OCI-LY7 (cell line): ENCODE results near the gene ARHGAP30. TPM values are rescaled to one million over a fixed set of nuclear protein-coding genes. Genes with fewer than 3 reads are reported as not detected.

Experiments used
- BruUV-seq: library from RNA; stranded (reverse); fragments of 400-500 nt; replicated peaks from 2 replicates; lab custom pipeline; 2021; lab: Mats Ljungman, UMichigan
- CTCF ChIA-PET: fragments of 300-600 bp; sonication (Branson Sonifier 250); formaldehyde crosslinking; loops from one replicate; lab custom pipeline; 2022; ENCODE audit warnings: antibody characterized with exemption; ENCODE audit not compliant: unreplicated experiment; lab: Charles Lee
- POLR2A ChIA-PET: fragments of 300-600 bp; sonication (Branson Sonifier 250); formaldehyde crosslinking; loops from one replicate; lab custom pipeline; 2022; ENCODE audit warnings: antibody characterized with exemption; lab: Charles Lee
- DNase-seq: peaks from one replicate; pipeline ENCODE4 v3.0.0-alpha.2; 2015; ENCODE audit warnings: low spot score
- H2AFZ ChIP-seq: fragments of 200-600 bp; sonication (generic), shearing (Covaris generic); 2 replicates; pipeline ENCODE4 v1.6.1; 2014; ENCODE audit warnings: mild to moderate bottlenecking, antibody characterized with exemption, low read length, moderate library complexity
- H3K27ac ChIP-seq: fragments of 200-600 bp; sonication (generic); 2 replicates; pipeline ENCODE4 v1.5.1; 2014; ENCODE audit warnings: mixed run types, low read depth, mild to moderate bottlenecking, moderate library complexity, low read length, inconsistent platforms; ENCODE audit not compliant: poor library complexity, severe bottlenecking
- H3K36me3 ChIP-seq: fragments of 200-600 bp; sonication (generic); 2 replicates; pipeline ENCODE4 v1.6.1; 2014; ENCODE audit warnings: mild to moderate bottlenecking, antibody characterized with exemption, low read length, moderate library complexity, mixed read lengths; ENCODE audit not compliant: insufficient read depth
- H3K4me1 ChIP-seq: fragments of 200-600 bp; sonication (generic); 2 replicates; pipeline ENCODE4 v1.5.1; 2014; ENCODE audit warnings: mild to moderate bottlenecking, low read length; ENCODE audit not compliant: insufficient read depth, poor library complexity, severe bottlenecking
- H3K4me2 ChIP-seq: fragments of 200-600 bp; sonication (generic); 2 replicates; pipeline ENCODE4 v1.6.1; 2014; ENCODE audit warnings: mild to moderate bottlenecking, low read length
- H3K4me3 ChIP-seq: fragments of 200-600 bp; sonication (generic); 2 replicates; pipeline ENCODE4 v1.5.1; 2014; ENCODE audit warnings: mild to moderate bottlenecking, low read depth, low read length; ENCODE audit not compliant: poor library complexity, severe bottlenecking
- H3K79me2 ChIP-seq: fragments of 200-600 bp; sonication (generic); 2 replicates; pipeline ENCODE4 v1.6.1; 2016; ENCODE audit warnings: low read depth, mild to moderate bottlenecking, low read length, moderate library complexity, mixed read lengths; ENCODE audit not compliant: insufficient read depth
- H3K9me2 ChIP-seq: fragments of 200-600 bp; sonication (generic); 2 replicates; pipeline ENCODE4 v1.6.1; 2016; ENCODE audit warnings: mild to moderate bottlenecking, low read length, mixed read lengths; ENCODE audit not compliant: insufficient read depth
- H3K9me3 ChIP-seq: fragments of 200-600 bp; sonication (generic); 2 replicates; pipeline ENCODE4 v1.6.1; 2014; ENCODE audit warnings: mild to moderate bottlenecking, mixed run types, low read length, mixed read lengths
- H4K20me1 ChIP-seq: fragments of 200-600 bp; sonication (generic); 2 replicates; pipeline ENCODE4 v1.6.1; 2014; ENCODE audit warnings: mild to moderate bottlenecking, antibody characterized with exemption, low read length, moderate library complexity, mixed read lengths; ENCODE audit not compliant: insufficient read depth
- CTCF ChIP-seq: fragments of 200-600 bp; sonication (generic); conservative IDR thresholded peaks from 2 replicates; pipeline ENCODE4 v1.5.1; 2014; ENCODE audit warnings: mild to moderate bottlenecking, antibody characterized with exemption, low read length, moderate library complexity, mixed read lengths
- EZH2phosphoT487 ChIP-seq: fragments of 200-600 bp; sonication (generic); IDR thresholded peaks from 2 replicates; pipeline ENCODE4 v1.6.1; 2018; ENCODE audit warnings: low read depth, borderline replicate concordance, mild to moderate bottlenecking, mixed run types, antibody characterized with exemption, low read length, moderate library complexity, mixed read lengths
- intact Hi-C: fragments of 100-400 bp; cut with micrococcal nuclease; formaldehyde crosslinking; loops from one replicate; pipeline ENCODE4 v1.10.0; 2022; ENCODE audit not compliant: unreplicated experiment
- total RNA-seq, 2 experiments: library from RNA; depleted of rRNA in 1 of 2; stranded (reverse); fragments of >200 nt in 1 of 2; shearing (Covaris generic) in 1 of 2; gene quantifications; 2 replicates each; pipeline ENCODE4 v1.2.3, GENCODE V29; 2014 to 2022

ARHGAP30 gene
- total RNA-seq, 2 experiments from 2014 or later: 56.2 to 101 TPM

GRCh38 chr1:161000736-161001480 lies 68.8 kb downstream of the ARHGAP30 start:
- POLR2A ChIA-PET: no interaction called here

DNA sequence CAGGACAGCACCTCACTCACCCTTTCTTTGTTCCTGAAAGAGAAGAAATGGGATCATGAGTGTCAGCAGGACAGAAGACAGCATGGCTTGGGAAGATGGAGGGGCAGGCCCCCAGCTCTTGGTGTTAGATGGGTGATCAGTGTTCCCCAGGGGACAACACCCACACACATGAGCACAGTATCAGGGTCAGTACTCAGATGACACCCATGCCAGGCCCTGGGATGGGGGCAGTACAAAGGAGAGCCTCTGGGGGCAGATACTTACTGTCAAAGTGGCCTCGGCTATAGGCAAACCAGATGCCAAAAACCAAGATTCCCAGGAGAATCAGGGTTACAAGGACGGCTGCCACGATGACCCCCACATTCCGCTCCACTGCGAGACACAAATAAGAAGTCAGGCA lies 70.3 kb downstream of the ARHGAP30 start:
- CTCF ChIA-PET: interaction anchor here (0.5 kb wide), 1 partner anchor 43 kb away, joined by 3 read pairs; no protein-coding TSS in a partner anchor
- no peaks in the 10 kb centered on the region for H3K9me2 ChIP-seq
- H3K4me1 ChIP-seq: peaks cover 11% of the 10 kb centered on the region
- no peak for DNase-seq
- no peak overlapping the region for H2AFZ ChIP-seq
- H3K4me3 ChIP-seq: no peak overlapping the region
- H3K4me2 ChIP-seq: no peak overlapping the region
- no peak overlapping the region for H3K27ac ChIP-seq
- POLR2A ChIA-PET: no interaction called here
- BruUV-seq: no TSS peak
- no peaks in the 10 kb centered on the region for H4K20me1 ChIP-seq
- H3K79me2 ChIP-seq: no peaks in the 10 kb centered on the region
- no peaks in the 10 kb centered on the region for H3K9me3 ChIP-seq
- intact Hi-C loops: loop anchor here (5.0 kb wide), 1 partner anchor 158 kb away; the partner anchor contains the start of gene USP21
- TF ChIP-seq CTCF: 0 out of 2 replicates have a peak, but pooled peaks have one; percentile 19
- TF ChIP-seq EZH2phosphoT487: no peak
- H3K36me3 ChIP-seq: peaks cover 12% of the 10 kb centered on the region

More at GRCh38 chr1:161000736-161001480, 68.8 kb downstream of the ARHGAP30 start:
- peaks cover 11% of the 10 kb centered on the region for H3K4me1 ChIP-seq
- no peaks in the 10 kb centered on the region for H4K20me1 ChIP-seq
- H2AFZ ChIP-seq: no peak overlapping the region
- no peaks in the 10 kb centered on the region for H3K9me2 ChIP-seq
- BruUV-seq: no TSS peak
- TF ChIP-seq CTCF: no peak
- CTCF ChIA-PET: no interaction called here
- no peaks in the 10 kb centered on the region for H3K79me2 ChIP-seq
- H3K36me3 ChIP-seq: peaks cover 12% of the 10 kb centered on the region
- no peak overlapping the region for H3K4me2 ChIP-seq
- intact Hi-C loops: no loop called here
- DNase-seq: no peak
- H3K4me3 ChIP-seq: no peak overlapping the region
- H3K9me3 ChIP-seq: no peaks in the 10 kb centered on the region
- no peak overlapping the region for H3K27ac ChIP-seq
